ENCODE measurements around the gene ROMO1. TPM values are rescaled to one million over a fixed set of nuclear protein-coding genes. Genes with fewer than 3 reads are reported as not detected.

The ROMO1 gene
- total RNA-seq, 1 experiment from 2014 or later, result 207 TPM

- no peak overlapping the region for H3K9ac ChIP-seq (ENCODE audit: extremely low read depth, insufficient read length, low read length)
- H2BK20ac ChIP-seq (ENCODE audit: low read depth, low read length, poor library complexity, severe bottlenecking), result no peak overlapping the region
- H3K9me3 Mint-ChIP-seq, result peaks cover 19% of the 10 kb centered on the region in 2 experiments
- H3K36me3 Mint-ChIP-seq (ENCODE audit: insufficient read depth in 1 of 3, low read depth in 3 of 3), result peaks cover 39 to 55% (median 49%) of the 10 kb centered on the region in 3 experiments
- no peak overlapping the region for H3K18ac ChIP-seq (ENCODE audit: insufficient read length, low read depth, low read length)
- H3K23ac ChIP-seq (ENCODE audit: insufficient read length, low read depth, low read length), result no peak overlapping the region
- no peak overlapping the region for H3K14ac ChIP-seq (ENCODE audit: insufficient read depth, low read length)
- no peak overlapping the region for H4K8ac ChIP-seq (replicated peaks; ENCODE audit: insufficient read length, low read depth, low read length)
- H3K4me1 Mint-ChIP-seq, result no peaks in the 10 kb centered on the region
- no peak overlapping the region for H4K91ac ChIP-seq (ENCODE audit: insufficient read length, low read depth, low read length)
- H2BK15ac ChIP-seq (ENCODE audit: low read depth, low read length), result no peak overlapping the region
- no peaks in the 10 kb centered on the region for H3K27me3 ChIP-seq (ENCODE audit: insufficient read depth, low read length)
- no peaks in the 10 kb centered on the region for H3K4me1 ChIP-seq (ENCODE audit: insufficient read depth, low read length)
- DNase-seq, result no peak
- TF ChIP-seq, protein P1, sequence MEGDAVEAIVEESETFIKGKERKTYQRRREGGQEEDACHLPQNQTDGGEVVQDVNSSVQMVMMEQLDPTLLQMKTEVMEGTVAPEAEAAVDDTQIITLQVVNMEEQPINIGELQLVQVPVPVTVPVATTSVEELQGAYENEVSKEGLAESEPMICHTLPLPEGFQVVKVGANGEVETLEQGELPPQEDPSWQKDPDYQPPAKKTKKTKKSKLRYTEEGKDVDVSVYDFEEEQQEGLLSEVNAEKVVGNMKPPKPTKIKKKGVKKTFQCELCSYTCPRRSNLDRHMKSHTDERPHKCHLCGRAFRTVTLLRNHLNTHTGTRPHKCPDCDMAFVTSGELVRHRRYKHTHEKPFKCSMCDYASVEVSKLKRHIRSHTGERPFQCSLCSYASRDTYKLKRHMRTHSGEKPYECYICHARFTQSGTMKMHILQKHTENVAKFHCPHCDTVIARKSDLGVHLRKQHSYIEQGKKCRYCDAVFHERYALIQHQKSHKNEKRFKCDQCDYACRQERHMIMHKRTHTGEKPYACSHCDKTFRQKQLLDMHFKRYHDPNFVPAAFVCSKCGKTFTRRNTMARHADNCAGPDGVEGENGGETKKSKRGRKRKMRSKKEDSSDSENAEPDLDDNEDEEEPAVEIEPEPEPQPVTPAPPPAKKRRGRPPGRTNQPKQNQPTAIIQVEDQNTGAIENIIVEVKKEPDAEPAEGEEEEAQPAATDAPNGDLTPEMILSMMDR (conservative IDR thresholded peaks at IDR 0.05), result no peak
- H3K79me1 ChIP-seq (ENCODE audit: insufficient read depth, low read depth, low read length, poor library complexity, severe bottlenecking), result no peaks in the 10 kb centered on the region
- no peak overlapping the region for H2BK12ac ChIP-seq (ENCODE audit: insufficient read length, low read depth, low read length)
- no peak overlapping the region for H2BK120ac ChIP-seq (ENCODE audit: low read depth, low read length, poor library complexity, severe bottlenecking)
- no peaks in the 10 kb centered on the region for H4K20me1 ChIP-seq (ENCODE audit: control insufficient read depth, insufficient read depth, insufficient read length)
- no peak overlapping the region for H2BK5ac ChIP-seq (ENCODE audit: insufficient read length, low read length)
- H3K56ac ChIP-seq (ENCODE audit: insufficient read length, low read depth, low read length), result no peak overlapping the region
- no peak overlapping the region for H3K27ac Mint-ChIP-seq
- no peak overlapping the region for H3K4me3 Mint-ChIP-seq
- no peaks in the 10 kb centered on the region for H3K27me3 Mint-ChIP-seq (ENCODE audit: low read depth)
- no peak overlapping the region for H3K4ac ChIP-seq (ENCODE audit: low read depth, low read length)
- H3K4me2 ChIP-seq (ENCODE audit: insufficient read depth, insufficient read length, low read length), result no peak overlapping the region
- H3T11ph ChIP-seq (ENCODE audit: low read length), result no peak overlapping the region
- WGBS (ENCODE audit: extremely low coverage, insufficient read length, low lambda C conversion rate), result no CpG with 5 or more reads among the region's 4 CpGs
- no peak overlapping the region for H4K5ac ChIP-seq (ENCODE audit: insufficient read length, low read depth, low read length)
- H3K79me2 ChIP-seq (ENCODE audit: insufficient read depth, low read length), result no peaks in the 10 kb centered on the region
- no peak overlapping the region for H2AFZ ChIP-seq (ENCODE audit: low read length)
- H3K9me3 ChIP-seq (ENCODE audit: control insufficient read depth, low read depth, low read length), result no peaks in the 10 kb centered on the region
- no peak overlapping the region for H2AK5ac ChIP-seq (ENCODE audit: insufficient read length, low read length)
- H3K27ac ChIP-seq (ENCODE audit: insufficient read length, low read depth, low read length), result no peak overlapping the region
- no peaks in the 10 kb centered on the region for H3K23me2 ChIP-seq (ENCODE audit: insufficient read length, low read depth, low read length, poor library complexity, severe bottlenecking)
Observed at GRCh38 chr20:35690265-35690664, 8.9 kb upstream of the ROMO1 start.

All from H9 (cell line).